HG03342 (cell line): ENCODE measurements around the gene HILPDA.

Source experiments
- ATAC-seq: cut with Tn5 transposase; IDR thresholded peaks from one replicate; pipeline ENCODE4 v1.9.1; 2021; ENCODE audit warnings: mild to moderate bottlenecking, moderate library complexity; ENCODE audit not compliant: unreplicated experiment

The HILPDA gene, protein sequence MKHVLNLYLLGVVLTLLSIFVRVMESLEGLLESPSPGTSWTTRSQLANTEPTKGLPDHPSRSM

DNA sequence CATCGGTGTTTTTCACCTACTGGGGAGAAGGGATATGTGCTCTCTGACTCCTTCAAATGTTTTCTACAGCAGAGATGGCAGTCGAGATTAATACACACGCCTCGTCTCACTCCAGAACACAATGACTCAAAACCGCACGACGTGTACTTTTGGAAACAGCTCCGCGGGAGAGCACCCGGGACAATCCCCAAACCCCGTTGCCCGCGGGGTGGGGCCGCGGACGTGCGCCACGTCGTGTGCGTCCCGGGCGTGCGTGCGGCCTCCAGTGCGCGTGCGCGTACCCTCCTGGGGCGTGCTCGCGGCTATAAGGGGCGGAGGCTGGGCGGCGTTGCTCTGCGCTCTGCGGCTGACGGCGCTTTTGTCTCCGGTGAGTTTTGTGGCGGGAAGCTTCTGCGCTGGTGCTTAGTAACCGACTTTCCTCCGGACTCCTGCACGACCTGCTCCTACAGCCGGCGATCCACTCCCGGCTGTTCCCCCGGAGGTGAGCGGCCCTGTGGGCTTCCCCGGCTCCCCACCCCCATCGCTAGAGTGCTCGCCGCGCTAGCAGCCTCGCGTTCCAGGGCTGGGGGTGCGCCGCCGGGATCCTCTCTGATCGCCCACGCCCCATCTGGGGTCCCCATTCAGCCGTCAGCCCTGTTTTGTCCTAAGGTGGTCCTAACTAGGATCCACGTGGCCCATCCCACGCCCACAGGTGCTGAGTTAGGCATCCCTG, at the start of gene HILPDA:
Gene HILPDA, plus strand, starts transcription at position 336 of the 712 bp plus-strand sequence. CDS start 1,391 bp downstream, outside the sequence.
- peak; percentile 85 for ATAC-seq

DNA sequence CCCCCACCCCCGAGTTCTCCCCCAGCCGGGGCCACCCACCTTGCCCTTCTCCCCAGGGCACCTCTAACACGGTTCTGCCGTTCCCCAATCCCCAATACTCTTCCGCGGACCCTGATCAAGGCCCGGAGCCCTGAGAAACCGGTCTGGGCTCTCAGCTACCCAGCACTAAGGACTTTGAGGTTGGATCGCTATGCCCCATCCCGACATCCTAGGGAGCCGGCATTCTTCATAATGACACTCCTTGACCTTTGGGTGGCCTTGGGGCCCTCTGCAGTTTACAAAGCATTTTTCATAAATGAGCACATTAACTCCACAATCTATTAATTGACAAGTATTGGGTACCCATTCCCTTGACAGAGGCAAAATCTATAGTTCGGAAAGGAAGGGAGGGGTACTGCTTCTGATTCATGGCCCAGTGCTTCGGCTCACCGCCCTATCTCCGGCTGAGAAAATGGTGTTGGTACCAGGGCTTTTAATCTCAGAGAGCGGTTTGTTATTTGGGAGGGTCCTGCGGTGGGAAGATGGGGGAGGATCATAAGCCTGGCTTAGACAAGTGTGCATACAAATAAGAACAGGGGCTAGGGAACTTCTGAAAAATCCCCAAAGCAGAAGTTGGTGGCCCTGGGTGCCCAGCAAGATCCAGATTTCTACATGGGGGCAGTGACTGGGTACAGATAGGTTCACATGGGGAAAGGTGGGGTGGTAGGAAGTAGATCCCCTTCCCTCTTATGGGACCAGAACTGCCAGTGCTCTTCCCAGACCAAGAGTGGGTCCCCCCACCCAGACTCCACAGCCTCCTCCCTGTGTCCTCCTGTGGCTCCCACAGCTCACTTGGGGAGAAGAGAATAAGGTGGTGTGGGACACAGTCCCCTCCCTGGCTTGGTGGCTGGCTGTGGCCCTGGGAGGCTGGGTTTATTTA, 49.1 kb upstream of the HILPDA start:
- no peak for ATAC-seq

DNA sequence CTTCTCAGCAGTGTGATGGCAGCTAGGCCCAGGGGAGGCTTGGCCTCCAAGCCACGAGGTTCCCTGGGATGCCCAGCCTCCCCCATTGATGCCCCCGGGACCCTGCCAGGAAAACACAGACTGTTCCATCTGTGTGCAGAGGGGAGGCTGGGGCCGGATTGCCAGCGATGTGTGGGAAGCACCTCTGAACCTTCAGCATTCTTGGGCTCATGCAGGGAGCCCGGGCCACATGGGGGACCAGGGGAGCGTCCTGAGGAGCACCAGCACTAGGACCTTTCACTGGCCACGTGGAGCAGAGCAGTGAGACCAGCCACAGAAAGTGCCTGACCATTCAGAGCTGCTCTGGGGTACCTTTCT, 48.5 kb upstream of the HILPDA start:
- no peak for ATAC-seq

DNA sequence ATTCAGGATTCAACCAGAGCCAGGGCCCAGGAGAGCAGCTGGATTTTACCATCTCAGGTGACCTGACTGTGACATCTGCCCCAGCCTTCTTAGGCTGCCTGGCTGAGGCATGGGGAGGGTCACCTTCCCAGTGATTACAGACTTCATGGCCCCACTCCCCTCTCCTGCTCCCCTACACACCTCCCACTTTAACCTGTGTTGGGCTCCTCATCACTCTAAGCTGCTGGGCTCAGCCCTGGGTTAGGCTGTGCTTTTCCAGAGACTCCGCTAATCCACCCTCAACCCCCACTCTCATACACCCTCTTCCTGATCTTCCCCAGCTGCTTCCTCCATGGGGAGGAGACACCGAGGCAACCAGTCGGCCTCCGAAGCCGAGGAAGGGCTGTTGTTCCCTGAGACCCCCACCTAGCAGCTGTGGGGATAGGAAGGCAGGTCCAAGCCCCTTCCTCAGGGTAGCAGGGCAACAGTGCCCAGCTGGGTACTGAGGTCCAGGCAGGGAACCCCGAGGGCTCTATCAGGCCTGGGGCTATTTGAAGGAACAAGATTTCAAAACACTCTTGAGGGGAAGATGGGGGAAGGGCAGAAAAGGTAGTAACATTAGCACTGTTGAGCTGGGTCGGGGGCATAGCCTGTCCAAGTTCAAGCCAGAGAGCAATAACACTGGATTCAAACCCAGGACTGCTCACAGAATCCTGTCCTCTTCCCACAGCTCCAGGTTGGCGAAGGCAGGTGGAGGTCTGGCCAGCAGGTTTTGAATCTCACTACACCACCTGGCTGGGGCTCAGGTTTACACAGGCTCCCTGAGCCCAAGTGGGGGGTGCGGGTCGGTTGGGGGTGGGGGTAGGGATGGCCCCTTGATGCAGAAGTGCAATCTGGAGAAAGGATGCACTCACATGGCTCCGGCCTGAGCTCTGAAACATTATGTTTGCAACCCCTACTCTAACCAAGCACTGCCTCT, 47.6 kb upstream of the HILPDA start:
- ATAC-seq, result no peak

DNA sequence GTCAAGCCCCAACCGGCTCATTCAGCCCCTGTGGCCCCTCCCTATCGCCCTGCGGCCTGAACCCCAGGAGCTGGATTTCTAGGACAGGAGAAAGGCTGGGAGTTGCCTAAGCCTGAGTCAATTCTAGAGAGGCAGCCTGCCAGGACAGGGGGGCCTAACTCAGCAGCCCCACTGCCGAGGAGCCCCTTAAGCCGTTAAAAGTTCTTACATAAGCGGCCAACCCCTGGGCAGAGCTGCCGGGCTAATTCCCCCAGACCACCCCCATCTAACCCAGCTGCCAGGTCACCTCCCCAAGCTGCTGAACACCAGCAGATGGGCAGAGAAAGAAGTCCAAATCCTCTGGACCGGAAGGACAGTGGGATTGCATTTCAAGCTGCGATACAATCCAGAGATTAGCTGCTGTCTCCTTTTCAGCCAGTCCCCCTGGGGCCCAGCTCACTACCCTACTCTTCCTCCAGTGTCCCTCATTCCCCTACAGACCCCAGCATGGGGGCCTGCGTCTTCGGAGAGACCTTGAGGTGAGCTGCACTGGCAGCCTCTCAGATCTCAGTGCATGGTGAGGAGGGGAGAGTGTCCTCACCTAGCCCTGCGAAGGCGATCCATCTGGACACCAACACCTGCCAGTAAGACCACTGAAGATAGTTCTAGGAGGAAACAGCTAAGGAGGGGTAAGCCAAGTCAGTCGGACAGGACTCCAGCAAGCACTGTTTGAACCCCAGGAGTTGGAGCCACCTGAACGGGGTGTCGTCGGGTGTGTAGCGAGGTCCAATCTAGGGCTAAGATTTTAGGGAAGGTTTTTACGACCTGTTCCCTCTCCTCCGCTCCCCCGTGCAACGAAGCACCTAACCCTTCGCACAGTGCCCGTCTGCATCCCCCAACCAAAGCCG, 46.7 kb upstream of the HILPDA start:
- ATAC-seq, result peak; percentile 5

DNA sequence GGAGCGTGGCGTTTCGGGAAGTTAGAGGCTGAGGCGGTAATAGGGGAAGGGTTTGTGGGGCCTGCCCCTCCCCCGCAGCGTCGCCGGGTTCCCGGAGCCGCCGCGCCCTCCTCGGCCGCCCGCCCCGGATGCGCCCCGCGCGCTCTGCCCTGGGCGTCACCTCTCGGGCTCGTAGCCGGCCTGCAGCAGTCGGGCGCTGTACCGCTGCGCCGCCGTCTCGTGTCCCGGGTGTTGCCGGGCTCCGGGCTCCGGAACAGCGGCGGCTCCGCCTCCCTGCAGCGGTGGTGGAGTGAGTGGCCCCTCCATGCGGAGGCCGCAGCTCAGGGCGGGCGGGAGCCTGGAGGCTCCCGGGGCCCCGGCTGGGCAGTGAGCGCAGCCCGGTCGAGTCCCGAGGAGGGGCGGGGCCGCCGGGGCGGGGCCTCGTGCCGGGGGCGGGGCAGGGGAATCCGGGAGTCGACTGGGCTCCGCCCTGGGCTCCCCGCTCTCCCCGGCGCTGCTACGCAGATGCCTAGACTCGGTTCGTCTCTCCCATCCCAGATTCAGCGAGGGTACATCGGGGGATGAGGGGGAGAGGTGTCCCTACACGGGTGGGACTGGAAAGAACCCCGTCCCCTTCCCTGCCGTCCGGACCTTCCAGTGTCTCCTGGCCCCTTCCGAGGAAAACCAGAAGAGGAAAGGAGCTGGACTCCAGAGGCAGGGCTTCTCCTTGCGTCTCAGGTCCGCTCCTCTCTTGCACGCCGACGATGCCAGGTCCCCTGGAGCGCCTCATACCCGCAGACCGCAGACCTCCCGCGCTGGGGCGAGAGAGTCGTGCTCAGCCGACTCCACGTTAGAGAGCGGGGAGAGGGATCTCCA, 45.9 kb upstream of the HILPDA start, which contains the start of gene IMPDH1:
Gene IMPDH1, minus strand, starts transcription at position 387 of the 855 bp plus-strand sequence. Its CDS starts 81 bp downstream, at position 306.
- ATAC-seq, result peak; percentile 72

DNA sequence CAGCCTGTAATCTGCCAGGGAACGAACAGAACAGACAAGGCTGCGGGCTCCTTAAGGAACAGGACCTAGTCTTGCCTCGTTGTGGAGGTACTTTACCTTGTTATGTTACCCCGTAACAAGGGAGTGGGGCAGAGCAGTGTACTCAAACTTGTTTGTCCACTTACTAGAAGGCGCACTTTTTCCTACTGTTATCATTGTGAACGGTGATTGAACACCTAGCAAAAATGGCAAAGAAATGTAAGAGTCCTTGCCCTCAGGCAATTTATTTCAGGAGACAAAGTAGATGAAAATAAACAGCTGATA, 45.3 kb upstream of the HILPDA start:
- ATAC-seq, result no peak

DNA sequence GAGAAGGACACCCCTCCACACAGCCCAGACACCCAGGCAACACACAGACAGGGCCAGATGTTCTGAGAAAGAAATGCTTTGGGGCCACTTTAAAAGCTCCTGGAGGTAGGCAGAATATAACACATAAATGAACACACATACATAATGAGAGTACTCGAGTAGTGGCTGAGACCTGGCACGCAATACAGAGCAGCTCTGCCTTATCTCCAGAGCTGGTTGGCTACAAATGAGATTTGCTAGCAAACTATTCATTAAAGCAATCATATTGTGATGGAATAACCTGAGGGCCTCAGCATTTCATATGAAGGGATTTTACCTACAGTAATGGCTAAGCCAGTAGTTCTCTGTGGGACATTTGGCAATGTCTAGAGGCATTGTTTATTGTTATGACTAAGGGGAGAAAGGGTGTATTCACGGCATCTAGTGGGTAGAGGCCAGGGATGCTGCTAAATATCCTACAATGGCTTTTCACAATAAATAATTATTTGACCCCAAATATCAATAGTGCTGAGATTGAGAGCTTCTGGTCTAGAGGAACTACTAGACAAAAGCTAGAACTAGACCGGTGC, 40.4 kb upstream of the HILPDA start:
- ATAC-seq, result no peak

DNA sequence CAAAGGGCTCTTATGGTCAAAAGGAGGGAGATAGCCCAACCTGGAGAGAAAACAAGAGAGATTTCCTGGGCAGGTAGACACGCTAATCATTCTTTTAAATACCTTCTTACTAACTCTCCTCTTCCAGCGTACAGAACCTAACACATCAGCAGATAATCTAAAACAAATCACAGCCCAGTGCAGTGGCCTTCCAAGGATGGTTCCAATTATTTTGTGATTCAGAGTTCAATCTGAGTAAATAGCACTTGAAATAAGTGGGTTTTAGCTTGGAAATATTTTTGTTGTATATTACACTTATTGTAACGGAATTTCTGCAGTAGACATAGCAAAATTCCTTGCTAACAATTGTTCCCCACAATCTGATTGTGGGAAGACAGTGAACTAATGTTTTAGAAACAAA, 38.6 kb upstream of the HILPDA start:
- ATAC-seq, result no peak

DNA sequence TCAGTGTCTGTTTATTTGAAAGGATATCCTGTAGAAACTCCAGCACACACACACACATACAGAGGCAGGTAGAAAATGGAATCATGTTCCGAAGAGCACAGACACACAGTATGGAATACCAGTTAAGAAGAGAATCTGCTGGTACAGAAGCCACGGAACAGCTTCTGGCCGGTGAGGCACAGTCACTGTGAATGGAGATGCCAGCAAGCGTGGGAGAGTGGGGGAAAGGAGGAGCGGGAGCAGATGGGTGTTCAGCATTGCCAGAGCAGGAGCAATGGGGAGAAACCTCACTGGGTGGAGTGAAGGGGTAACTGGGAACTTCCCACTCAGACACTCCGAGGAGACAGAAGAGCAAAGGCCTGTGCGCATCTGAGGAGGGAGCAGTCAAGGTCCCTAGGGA, 36.4 kb upstream of the HILPDA start:
- no peak for ATAC-seq

DNA sequence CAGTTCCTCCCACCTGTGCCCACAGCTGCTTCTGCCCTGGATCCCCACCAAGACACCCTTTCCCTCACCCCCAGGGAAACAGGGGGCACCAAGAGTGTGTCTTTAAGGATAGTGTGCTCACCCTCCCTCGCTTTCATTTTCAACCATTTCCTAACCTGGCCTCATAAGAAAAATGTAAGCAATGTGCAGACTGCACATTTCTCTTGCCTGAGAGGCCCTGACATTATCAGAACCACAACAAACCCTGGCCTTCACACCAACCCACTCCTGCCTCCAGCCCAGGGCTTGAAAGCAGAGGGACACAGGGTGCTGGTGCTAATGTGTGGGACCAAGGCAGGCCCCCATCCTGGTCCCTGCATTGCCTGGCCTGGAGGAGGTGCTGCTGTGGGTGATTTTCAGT, 34.9 kb upstream of the HILPDA start:
- ATAC-seq, result no peak

DNA sequence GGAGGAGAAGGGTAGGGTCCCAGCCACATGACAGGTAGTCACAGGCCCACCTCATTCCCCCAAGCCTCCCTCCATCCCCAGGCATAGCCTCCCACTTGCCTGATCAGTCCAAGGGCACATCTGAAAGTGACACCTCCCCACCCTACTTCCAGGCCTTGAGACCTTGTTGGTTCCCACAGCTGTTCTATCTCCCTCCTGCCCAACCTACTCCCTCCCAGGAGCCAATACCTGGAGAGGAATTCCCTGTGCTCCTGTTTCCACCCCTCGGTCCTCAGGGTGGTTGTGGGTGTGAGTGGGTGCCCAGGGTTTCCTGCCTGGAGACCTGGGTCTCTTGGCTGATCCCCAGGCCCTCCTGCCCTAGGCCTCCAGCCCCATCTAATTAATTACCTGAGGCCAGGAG, 34.3 kb upstream of the HILPDA start:
- ATAC-seq, result no peak

DNA sequence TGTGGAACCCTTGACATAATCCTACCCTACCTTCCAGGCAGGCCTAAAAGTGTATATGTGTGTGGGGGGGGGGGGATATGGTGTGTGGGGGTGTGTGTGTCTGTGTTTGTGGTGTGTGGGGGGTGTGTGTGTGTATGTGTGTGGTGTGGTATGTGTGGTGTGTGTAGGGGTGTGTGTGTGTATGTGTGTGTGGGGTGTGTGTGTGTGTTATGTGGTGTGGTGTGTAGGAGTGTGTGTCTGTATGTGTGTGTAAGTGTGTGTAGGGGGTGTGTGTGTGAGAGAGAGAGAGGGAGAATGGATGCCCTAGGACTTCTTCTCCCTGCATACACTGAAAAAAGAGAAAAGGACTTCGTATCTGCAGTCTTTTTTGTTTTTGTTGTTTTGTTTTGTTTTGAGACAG, 33.6 kb upstream of the HILPDA start:
- no peak for ATAC-seq

DNA sequence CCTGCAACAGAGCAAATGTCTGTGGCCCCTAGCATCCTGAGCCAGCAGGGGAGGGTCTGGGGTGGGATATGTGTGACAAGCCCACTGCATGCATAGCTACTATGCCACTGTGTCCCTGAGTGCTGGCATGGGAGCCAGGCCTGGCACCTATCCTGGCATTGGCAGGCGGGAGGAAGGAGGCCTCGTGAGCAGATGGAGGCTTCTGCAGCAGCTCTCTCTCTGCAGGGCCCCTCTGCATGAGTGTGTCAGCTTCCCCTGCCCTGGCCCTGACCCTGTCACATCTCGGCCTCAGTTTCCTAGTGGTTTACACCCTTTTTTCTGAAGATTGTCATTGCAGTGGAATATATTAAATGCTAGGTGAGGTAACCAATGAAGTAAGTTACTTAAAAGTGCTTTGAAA, 32.8 kb upstream of the HILPDA start:
- ATAC-seq, result no peak

DNA sequence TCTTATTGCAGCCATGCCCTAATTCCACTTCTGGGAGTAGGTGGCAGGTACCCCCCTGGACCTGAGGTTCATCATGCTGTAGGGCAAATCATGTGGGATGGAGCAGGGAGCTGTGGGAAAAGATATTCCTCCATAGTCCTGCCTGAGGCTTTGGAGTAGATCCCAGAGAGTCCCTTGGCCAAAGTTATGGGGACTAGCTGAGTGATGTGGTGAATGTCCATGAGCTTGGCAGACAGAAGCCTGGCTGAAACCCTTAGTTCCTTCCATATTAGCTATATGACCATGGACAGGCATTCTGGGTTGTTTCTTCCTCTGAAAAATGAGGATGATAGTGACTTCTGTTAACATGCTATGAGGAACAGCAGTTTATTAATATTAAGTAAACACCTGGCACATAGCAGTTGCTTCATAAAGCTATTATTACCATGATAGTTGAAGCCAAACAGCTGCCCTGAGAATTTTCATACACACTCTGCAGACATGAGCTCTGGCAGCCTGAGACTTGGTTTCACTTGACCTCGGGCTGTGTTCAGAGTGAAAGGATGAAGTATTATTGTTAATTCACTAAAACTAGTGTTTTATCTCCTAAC, 30.9 kb upstream of the HILPDA start:
- no peak for ATAC-seq

DNA sequence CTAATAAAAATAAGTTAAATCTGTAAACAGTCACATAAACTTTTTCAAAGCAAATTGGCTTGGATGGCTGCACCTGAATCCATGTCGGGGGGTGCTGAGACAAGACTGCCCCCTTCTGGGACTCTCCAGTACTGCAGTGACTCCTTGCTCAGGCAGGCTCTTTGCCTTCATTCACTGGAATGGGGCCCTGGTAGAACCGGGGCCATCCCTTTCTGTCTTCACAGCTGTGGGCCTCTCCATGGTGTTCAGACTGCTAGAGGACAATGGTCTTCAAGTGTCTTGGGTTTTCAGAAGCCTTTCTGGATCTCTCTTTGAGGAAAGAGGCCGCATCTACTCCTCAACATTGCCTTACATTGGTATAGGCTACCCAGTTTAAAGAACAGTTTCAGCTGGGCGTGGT, 29.8 kb upstream of the HILPDA start:
- ATAC-seq, result no peak

DNA sequence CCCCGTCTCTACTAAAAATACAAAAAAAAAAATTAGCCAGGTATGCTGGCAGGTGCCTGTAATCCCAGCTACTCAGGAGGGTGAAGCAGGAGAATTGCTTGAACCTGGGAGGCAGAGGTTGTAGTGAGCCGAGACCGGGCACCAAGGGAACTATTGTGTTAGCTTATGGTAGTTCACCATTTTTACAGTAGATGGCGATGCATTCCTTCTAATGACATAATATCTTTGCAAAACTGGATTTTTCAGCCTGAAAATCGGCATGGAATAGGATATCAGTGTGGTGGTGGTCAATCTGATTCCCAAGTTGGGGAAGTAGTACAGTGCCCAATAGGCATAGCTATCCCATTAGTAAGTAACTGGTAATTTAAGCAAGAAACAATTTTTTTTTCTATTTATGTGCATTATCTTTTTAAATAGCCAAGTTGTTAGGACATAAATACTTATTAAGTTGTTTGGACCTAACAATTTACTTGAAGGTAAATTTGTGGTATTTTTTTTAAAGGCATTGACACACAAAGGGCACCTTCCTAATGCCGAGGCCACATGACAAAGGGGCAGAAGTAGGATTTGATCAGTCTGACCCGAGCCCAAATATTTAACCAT, 28.3 kb upstream of the HILPDA start:
- ATAC-seq, result no peak

DNA sequence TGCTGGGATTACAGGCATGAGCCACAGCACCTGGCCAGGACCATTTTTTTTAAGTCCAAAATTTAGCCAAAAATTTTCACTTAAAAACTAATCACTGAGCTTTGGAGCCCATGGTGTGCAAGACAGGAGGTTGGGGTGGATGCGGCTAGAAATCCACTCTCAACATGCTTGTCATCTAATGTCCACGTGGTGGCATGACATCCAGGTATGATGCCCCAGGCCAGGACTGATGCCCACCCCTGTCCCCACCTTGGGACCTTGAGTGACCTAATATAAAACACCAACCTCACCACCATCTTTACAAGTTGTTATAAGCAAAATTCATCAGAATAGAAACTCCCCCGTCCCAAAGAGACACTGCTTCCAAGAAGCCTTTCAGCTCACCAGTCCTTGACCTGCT, 25.5 kb upstream of the HILPDA start:
- no peak for ATAC-seq
